Stimulated activated CD8-positive, alpha-beta memory T cell treated with anti-CD3 and anti-CD28 coated beads, Interleukin-7, amount 100 ng/mL, for 1 hour (primary cell): Measurements from ENCODE around the gene KRTAP27-1.

Experiments
- DNase-seq, 2 donors: peaks; one replicate each; pipeline ENCODE4 v3.0.0-alpha.2; 2020; ENCODE audit warnings: low read depth in 2 of 2

The KRTAP27-1 gene

GRCh38 chr21:30289215-30289614, 48.3 kb downstream of the KRTAP27-1 start, which contains the start of gene KRTAP25-1:
Gene KRTAP25-1, minus strand, starts transcription at chr21:30289514. Its CDS starts 24 bp downstream, at chr21:30289490.
- DNase-seq = no peak
